ENCODE measurements around the gene TSGA10IP. TPM values are rescaled to one million over a fixed set of nuclear protein-coding genes. Genes with fewer than 3 reads are reported as not detected.

Gene TSGA10IP
- total RNA-seq, 4 donors from 2014 or later = not detected

GRCh38 chr11:65911682-65912568 lies 33.4 kb upstream of the TSGA10IP start:
- DNase-seq (ENCODE audit: extremely low spot score) = no peak
- 23% methylated on average over 13 of the region's 14 CpGs for whole genome bisulfite sequencing
- peak; percentile 51 to 63 for TF ChIP-seq POLR2AphosphoS5 (IDR thresholded peaks at IDR 0.05)
- TF ChIP-seq EP300 (IDR thresholded peaks at IDR 0.05) = no peak
- peak in 2 of 3 experiments; percentile 40 for TF ChIP-seq CTCF (IDR thresholded peaks at IDR 0.05)
- TF ChIP-seq POLR2A (IDR thresholded peaks at IDR 0.05; ENCODE audit: low read depth) = no peak
- Histone ChIP-seq H3K27me3 (no peaks in the 10 kb centered on the region), H3K4me3 (no peak overlapping the region), H3K4me1 (peaks cover 36 to 48% (median 43%) of the 10 kb centered on the region in 4 donors), H3K27ac (replicated peaks in 1 of 4) (no peak overlapping the region), H3K36me3 (peaks cover 0 to 2% (median 0%) of the 10 kb centered on the region in 4 donors), H3K9me3 (no peaks in the 10 kb centered on the region)
- intact Hi-C loops (cut with DNase I) = no loop called here

- TF ChIP-seq EP300 (IDR thresholded peaks at IDR 0.05) (no peak), POLR2A (IDR thresholded peaks at IDR 0.05; ENCODE audit: low read depth) (no peak), POLR2AphosphoS5 (IDR thresholded peaks at IDR 0.05) (no peak), CTCF (IDR thresholded peaks at IDR 0.05) (no peak)
- Histone ChIP-seq H3K36me3 (peaks cover 0 to 9% (median 0%) of the 10 kb centered on the region in 4 donors), H3K27ac (replicated peaks in 1 of 4) (peak overlapping the region in 1 of 4 donors; percentile 13), H3K27me3 (no peaks in the 10 kb centered on the region), H3K4me3 (no peak overlapping the region), H3K4me1 (peaks cover 45 to 57% (median 52%) of the 10 kb centered on the region in 4 donors), H3K9me3 (no peaks in the 10 kb centered on the region)
- WGBS = 27% methylated on average over 3 of the region's 4 CpGs
- DNase-seq (ENCODE audit: extremely low spot score) = no peak
- intact Hi-C loops (cut with DNase I) = no loop called here
Measured at GRCh38 chr11:65912845-65913244, 32.4 kb upstream of the TSGA10IP start.

GRCh38 chr11:65915101-65915820 lies 30.0 kb upstream of the TSGA10IP start:
- TF ChIP-seq EP300 (IDR thresholded peaks at IDR 0.05) (no peak), CTCF (IDR thresholded peaks at IDR 0.05) (no peak), POLR2A (IDR thresholded peaks at IDR 0.05; ENCODE audit: low read depth) (no peak), POLR2AphosphoS5 (IDR thresholded peaks at IDR 0.05) (no peak)
- intact Hi-C loops (cut with DNase I) = no loop called here
- no peak for DNase-seq (ENCODE audit: extremely low spot score)
- Histone ChIP-seq H3K9me3 (no peaks in the 10 kb centered on the region), H3K36me3 (peaks cover 0 to 9% (median 0%) of the 10 kb centered on the region in 4 donors), H3K27ac (replicated peaks in 1 of 4) (peak overlapping the region; percentile 91 to 99 (median 94)), H3K4me3 (peak overlapping the region; percentile 16 to 27 (median 19)), H3K4me1 (peaks cover 51 to 70% (median 64%) of the 10 kb centered on the region in 4 donors), H3K27me3 (no peaks in the 10 kb centered on the region)
- 80% methylated on average over 8 of the region's 10 CpGs for WGBS

GRCh38 chr11:65915821-65916251 lies 29.4 kb upstream of the TSGA10IP start:
- peaks cover 0 to 10% (median 2%) of the 10 kb centered on the region in 4 donors for H3K36me3 ChIP-seq
- H3K4me3 ChIP-seq = peak overlapping the region; percentile 16 to 27 (median 19)
- no peaks in the 10 kb centered on the region for H3K9me3 ChIP-seq
- intact Hi-C loops (cut with DNase I) = no loop called here
- 26% methylated on average over 6 of the region's 13 CpGs for WGBS
- no peak for DNase-seq (ENCODE audit: extremely low spot score)
- peak overlapping the region; percentile 91 to 99 (median 94) for H3K27ac ChIP-seq (replicated peaks in 1 of 4)
- no peak for TF ChIP-seq POLR2A (IDR thresholded peaks at IDR 0.05; ENCODE audit: low read depth)
- peak; percentile 88 to 91 for TF ChIP-seq POLR2AphosphoS5 (IDR thresholded peaks at IDR 0.05)
- no peaks in the 10 kb centered on the region for H3K27me3 ChIP-seq
- peaks cover 57 to 76% (median 69%) of the 10 kb centered on the region in 4 donors for H3K4me1 ChIP-seq

- intact Hi-C loops (cut with DNase I) = no loop called here
- TF ChIP-seq POLR2AphosphoS5 (IDR thresholded peaks at IDR 0.05) (no peak), CTCF (IDR thresholded peaks at IDR 0.05) (no peak), POLR2A (IDR thresholded peaks at IDR 0.05; ENCODE audit: low read depth) (no peak), EP300 (IDR thresholded peaks at IDR 0.05) (no peak)
- no peak for DNase-seq (ENCODE audit: extremely low spot score)
- Histone ChIP-seq H3K9me3 (no peaks in the 10 kb centered on the region), H3K36me3 (peaks cover 0 to 16% (median 7%) of the 10 kb centered on the region in 4 donors), H3K27ac (replicated peaks in 1 of 4) (peak overlapping the region; percentile 91 to 99 (median 94)), H3K4me3 (peak overlapping the region in 1 of 4 donors; percentile 19), H3K27me3 (no peaks in the 10 kb centered on the region), H3K4me1 (peaks cover 57 to 77% (median 70%) of the 10 kb centered on the region in 4 donors)
- WGBS = 68% methylated on average over 7 of the region's 7 CpGs
Measured at GRCh38 chr11:65916391-65916790, 28.9 kb upstream of the TSGA10IP start.

Measured in esophagus muscularis mucosa (tissue), 4 donors.